ENCODE data around the gene ACTL7A. TPM values are rescaled to one million over a fixed set of nuclear protein-coding genes. Genes with fewer than 3 reads are reported as not detected.
"Not testable (repeated sequence)": the region's sequence is repeated elsewhere in the genome, so short reads cannot be mapped to it uniquely, and the experiment has no call there.

Gene ACTL7A
- total RNA-seq, 1 experiment from 2014 or later: not detected

DNA sequence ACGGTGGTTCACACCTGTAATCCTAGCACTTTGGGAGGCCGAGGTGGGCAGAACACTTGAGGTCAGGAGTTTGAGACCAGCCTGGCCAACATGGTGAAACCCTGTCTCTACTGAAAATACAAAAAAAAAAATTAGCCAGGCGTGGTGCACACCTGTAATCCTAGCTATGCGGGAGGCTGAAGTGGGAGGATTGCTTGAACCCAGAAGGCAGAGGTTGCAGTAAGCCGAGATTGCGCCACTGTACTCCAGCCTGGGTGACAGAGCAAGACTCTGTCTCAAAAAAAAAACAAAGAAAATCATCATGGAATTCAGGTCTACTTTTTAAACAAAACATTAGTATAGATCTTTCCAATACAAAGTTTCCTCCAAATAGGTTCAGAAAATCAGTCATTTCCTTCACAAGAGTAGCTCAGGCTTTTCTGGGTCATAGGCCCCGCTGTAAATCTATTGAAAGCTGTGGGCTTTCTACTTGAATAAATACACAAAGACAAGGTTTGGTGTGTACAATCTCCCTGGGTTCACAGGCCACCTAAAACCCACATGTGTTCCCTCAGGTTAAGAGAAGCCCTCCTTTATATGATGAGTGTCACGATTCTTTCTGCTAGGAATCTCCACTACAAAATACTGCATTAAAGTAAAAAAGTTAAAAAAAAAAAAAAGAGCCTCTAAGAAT, 37.1 kb downstream of the ACTL7A start:
- H3K9me3 ChIP-seq (replicated peaks); H3K27me3 ChIP-seq (replicated peaks); H3K4me1 ChIP-seq (replicated peaks); H3K4me3 ChIP-seq; DNase-seq (ENCODE audit: low read depth in 1 of 2, low spot score in 2 of 2); H3K27ac ChIP-seq: not testable (repeated sequence)
- peaks cover 61% of the 10 kb centered on the region for H3K36me3 ChIP-seq

DNA sequence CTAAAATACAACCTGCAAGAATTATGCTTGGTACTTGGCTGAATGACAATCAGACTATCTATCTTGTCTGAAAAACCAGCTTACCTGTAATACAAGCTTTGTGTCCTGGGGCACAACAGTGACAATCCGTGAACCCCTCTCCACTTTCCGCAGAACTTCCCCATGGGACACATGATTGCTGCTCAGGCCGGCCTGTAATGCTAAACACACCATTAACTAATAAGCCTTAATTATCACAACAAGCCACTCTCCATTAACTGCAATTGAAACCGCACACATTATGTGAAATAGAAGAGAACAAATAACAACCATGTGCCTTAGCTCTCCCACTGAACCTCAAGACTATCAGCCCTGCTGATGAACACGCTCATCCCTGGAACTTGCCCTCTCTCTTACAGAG, 38.1 kb downstream of the ACTL7A start:
- peaks cover 55% of the 10 kb centered on the region for H3K36me3 ChIP-seq
- no peaks in the 10 kb centered on the region for H3K4me1 ChIP-seq (replicated peaks)
- DNase-seq (ENCODE audit: low read depth in 1 of 2, low spot score in 2 of 2): no peak
- H3K27ac ChIP-seq: no peak overlapping the region
- no peaks in the 10 kb centered on the region for H3K9me3 ChIP-seq (replicated peaks)
- H3K4me3 ChIP-seq: no peak overlapping the region
- no peaks in the 10 kb centered on the region for H3K27me3 ChIP-seq (replicated peaks)

DNA sequence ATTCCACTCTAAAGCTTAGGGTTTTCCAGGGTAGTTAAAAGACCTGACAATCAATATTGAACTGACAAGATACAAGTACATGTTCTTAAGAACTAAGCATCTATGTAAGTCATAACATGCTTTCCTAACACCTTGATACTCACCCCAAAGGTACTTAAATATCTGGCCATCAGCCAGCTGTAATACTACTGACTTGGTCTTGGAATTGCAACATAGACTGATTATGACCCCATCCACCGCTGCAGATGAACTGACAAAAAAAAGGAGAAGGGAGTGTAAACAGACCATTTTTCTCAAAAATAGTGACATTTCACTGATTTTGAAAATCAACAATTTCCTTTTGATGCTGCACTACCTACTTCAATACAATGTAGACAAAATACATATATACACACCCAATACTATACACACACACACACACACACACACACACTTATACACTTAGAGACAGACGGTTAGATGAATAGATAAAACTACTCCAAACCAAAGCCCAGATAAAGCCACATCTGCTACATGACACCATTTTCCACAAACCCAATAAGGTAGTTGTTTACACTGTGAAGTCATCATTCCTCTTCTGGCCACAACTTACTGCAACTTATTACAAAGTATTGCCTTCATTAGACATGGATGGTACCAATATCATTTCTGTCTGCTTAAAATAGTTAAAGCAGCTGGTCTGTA, 41.5 kb downstream of the ACTL7A start:
- H3K27ac ChIP-seq: no peak overlapping the region
- H3K4me1 ChIP-seq (replicated peaks): no peaks in the 10 kb centered on the region
- H3K27me3 ChIP-seq (replicated peaks): no peaks in the 10 kb centered on the region
- H3K4me3 ChIP-seq: no peak overlapping the region
- no peak for DNase-seq (ENCODE audit: low read depth in 1 of 2, low spot score in 2 of 2)
- H3K36me3 ChIP-seq: peaks cover 47% of the 10 kb centered on the region
- no peaks in the 10 kb centered on the region for H3K9me3 ChIP-seq (replicated peaks)

- Histone ChIP-seq H3K36me3 (peaks cover 45% of the 10 kb centered on the region), H3K4me3 (no peak overlapping the region), H3K27me3 (replicated peaks) (no peaks in the 10 kb centered on the region), H3K4me1 (replicated peaks) (no peaks in the 10 kb centered on the region), H3K27ac (no peak overlapping the region), H3K9me3 (replicated peaks) (no peaks in the 10 kb centered on the region)
- no peak for DNase-seq (ENCODE audit: low read depth in 1 of 2, low spot score in 2 of 2)
These were observed 42.1 kb downstream of the ACTL7A start for GRCh38 chr9:108904161-108904560.

DNA sequence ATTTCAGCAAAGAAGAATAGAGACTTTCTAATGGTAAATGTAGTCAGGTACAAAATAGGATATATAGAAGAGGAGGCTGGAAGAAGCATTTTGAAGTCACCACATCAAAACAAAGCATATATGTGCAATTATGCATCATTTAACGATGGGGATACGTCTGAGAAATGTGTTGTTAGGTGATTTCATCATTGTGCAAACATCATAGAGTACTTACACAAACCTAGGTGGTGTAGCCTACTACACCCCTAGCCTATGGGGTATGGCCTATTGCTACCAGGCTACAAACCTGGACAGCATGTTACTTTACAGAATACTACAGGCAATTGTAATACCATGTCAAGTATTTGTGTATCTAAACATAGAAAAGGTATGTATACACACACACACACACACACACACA, 43.4 kb downstream of the ACTL7A start:
- Histone ChIP-seq H3K36me3 (peaks cover 34% of the 10 kb centered on the region), H3K9me3 (replicated peaks) (no peaks in the 10 kb centered on the region), H3K27ac (no peak overlapping the region), H3K27me3 (replicated peaks) (no peaks in the 10 kb centered on the region), H3K4me3 (no peak overlapping the region), H3K4me1 (replicated peaks) (no peaks in the 10 kb centered on the region)
- DNase-seq (ENCODE audit: low read depth in 1 of 2, low spot score in 2 of 2): no peak

- peaks cover 26% of the 10 kb centered on the region for H3K36me3 ChIP-seq
- no peak overlapping the region for H3K27ac ChIP-seq
- H3K9me3 ChIP-seq (replicated peaks): no peaks in the 10 kb centered on the region
- H3K4me3 ChIP-seq: no peak overlapping the region
- DNase-seq (ENCODE audit: low read depth in 1 of 2, low spot score in 2 of 2): no peak
- no peaks in the 10 kb centered on the region for H3K4me1 ChIP-seq (replicated peaks)
- H3K27me3 ChIP-seq (replicated peaks): no peaks in the 10 kb centered on the region
These were observed 48.3 kb downstream of the ACTL7A start for GRCh38 chr9:108910402-108910801.

GRCh38 chr9:108910914-108911313, 48.8 kb downstream of the ACTL7A start:
- Histone ChIP-seq H3K36me3 (peaks cover 24% of the 10 kb centered on the region), H3K27ac (no peak overlapping the region), H3K9me3 (replicated peaks) (no peaks in the 10 kb centered on the region), H3K27me3 (replicated peaks) (no peaks in the 10 kb centered on the region), H3K4me1 (replicated peaks) (no peaks in the 10 kb centered on the region), H3K4me3 (no peak overlapping the region)
- DNase-seq (ENCODE audit: low read depth in 1 of 2, low spot score in 2 of 2): no peak

GRCh38 chr9:108911820-108912219, 49.8 kb downstream of the ACTL7A start:
- no peaks in the 10 kb centered on the region for H3K4me1 ChIP-seq (replicated peaks)
- DNase-seq (ENCODE audit: low read depth in 1 of 2, low spot score in 2 of 2): no peak
- no peaks in the 10 kb centered on the region for H3K9me3 ChIP-seq (replicated peaks)
- H3K4me3 ChIP-seq: no peak overlapping the region
- no peaks in the 10 kb centered on the region for H3K27me3 ChIP-seq (replicated peaks)
- H3K27ac ChIP-seq: no peak overlapping the region
- peaks cover 24% of the 10 kb centered on the region for H3K36me3 ChIP-seq

Other genes starting within 250 kb of the ACTL7A start
- not detected in 2 replicates for gene ACTL7B, start 6.3 kb upstream of the ACTL7A start, total RNA-seq (2014; rRNA removed; shearing (Covaris generic))
- gene ELP1, start 71.9 kb downstream of the ACTL7A start, total RNA-seq (2014; rRNA removed; shearing (Covaris generic)): 25.2 and 26.7 TPM in 2 replicates
- gene ABITRAM, start 72.1 kb downstream of the ACTL7A start, total RNA-seq (2014; rRNA removed; shearing (Covaris generic)): 2.3 and 6.9 TPM in 2 replicates
- gene CTNNAL1, start 151.2 kb downstream of the ACTL7A start, total RNA-seq (2014; rRNA removed; shearing (Covaris generic)): 138 and 171 TPM in 2 replicates

All from SJSA1 (cell line).